ENCODE data around the gene BCL6. TPM values are rescaled to one million over a fixed set of nuclear protein-coding genes. Genes with fewer than 3 reads are reported as not detected.
"Not testable (repeated sequence)": the region's sequence is repeated elsewhere in the genome, so short reads cannot be mapped to it uniquely, and the experiment has no call there.

Gene BCL6
- total RNA-seq, 1 experiment from 2014 or later = 2.3 TPM

- peak; percentile 76 for DNase-seq (ENCODE audit: low read depth)
Measured at GRCh38 chr3:187714404-187714979, 30.8 kb downstream of the BCL6 start.

DNA sequence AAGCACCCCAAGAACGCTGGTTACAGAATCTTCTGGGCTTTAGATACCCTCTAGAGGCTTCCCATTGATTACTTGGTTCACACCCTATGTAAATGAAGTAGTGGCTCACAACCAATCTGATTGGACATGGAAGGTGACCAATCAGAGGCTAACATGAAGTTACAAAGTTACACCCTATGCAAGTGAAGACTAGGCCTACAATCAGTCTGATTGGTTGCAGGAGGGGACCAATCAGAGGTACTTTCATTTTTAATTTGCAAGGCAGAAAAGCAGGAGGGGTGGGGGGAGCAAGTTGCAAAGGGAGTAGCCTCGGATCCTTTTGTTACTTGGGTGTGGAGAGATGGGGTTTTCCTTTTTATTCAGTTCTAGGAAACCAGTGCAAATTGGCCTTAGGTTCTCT, 31.8 kb downstream of the BCL6 start:
- DNase-seq (ENCODE audit: low read depth) = peak; percentile 33

DNA sequence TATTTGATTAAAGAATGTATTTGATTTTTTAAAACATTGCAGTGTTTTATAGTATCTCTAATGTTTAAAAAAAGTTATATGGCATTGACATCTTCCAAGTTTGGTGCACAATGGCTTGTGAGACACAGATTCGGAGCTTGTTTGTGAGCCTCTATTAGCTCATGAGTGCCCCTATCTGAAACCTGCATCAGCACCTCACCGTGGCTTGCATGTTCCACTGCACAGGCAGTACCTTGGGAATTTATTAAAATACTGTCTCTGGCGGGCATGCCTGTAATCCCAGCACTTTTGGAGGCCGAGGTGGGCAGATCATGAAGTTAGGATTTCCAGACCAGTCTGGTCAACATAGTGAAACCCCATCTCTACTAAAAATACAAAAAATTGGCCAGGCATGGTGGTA, 36.1 kb downstream of the BCL6 start:
- peak; percentile 31 for DNase-seq (ENCODE audit: low read depth)

- no peak for DNase-seq (ENCODE audit: low read depth)
Measured at GRCh38 chr3:187708696-187709095, 36.6 kb downstream of the BCL6 start.

GRCh38 chr3:187706971-187707370, 38.3 kb downstream of the BCL6 start:
- DNase-seq (ENCODE audit: low read depth) = no peak

GRCh38 chr3:187705164-187705563, 40.1 kb downstream of the BCL6 start:
- DNase-seq (ENCODE audit: low read depth) = no peak

- peak; percentile 15 for DNase-seq (ENCODE audit: low read depth)
Measured at GRCh38 chr3:187702507-187703033, 42.7 kb downstream of the BCL6 start, which contains the start of gene RTP2. TSS of gene RTP2 (minus strand) at chr3:187702557. CDS start at chr3:187702128, 429 bp downstream.

DNA sequence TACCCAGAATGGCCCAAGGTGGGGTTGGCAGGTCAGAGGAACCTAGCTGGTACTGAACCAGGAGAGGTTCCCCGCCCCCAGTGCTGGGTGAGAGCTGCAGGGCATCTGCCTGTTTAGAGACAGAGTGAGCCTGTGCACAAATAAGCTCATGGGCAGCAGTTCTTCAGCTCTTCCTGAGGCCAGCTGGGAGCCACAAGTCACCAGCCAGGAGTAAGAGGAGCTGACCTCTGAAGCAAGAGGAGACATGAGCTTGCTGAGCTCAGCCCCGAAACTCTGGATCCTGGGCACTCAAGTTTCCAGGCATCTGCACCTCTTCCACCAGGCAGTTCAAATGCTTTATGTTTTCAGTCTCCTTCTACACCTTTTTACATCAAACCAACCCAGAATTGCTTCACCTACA, 45.0 kb downstream of the BCL6 start:
- no peak for DNase-seq (ENCODE audit: low read depth)

DNA sequence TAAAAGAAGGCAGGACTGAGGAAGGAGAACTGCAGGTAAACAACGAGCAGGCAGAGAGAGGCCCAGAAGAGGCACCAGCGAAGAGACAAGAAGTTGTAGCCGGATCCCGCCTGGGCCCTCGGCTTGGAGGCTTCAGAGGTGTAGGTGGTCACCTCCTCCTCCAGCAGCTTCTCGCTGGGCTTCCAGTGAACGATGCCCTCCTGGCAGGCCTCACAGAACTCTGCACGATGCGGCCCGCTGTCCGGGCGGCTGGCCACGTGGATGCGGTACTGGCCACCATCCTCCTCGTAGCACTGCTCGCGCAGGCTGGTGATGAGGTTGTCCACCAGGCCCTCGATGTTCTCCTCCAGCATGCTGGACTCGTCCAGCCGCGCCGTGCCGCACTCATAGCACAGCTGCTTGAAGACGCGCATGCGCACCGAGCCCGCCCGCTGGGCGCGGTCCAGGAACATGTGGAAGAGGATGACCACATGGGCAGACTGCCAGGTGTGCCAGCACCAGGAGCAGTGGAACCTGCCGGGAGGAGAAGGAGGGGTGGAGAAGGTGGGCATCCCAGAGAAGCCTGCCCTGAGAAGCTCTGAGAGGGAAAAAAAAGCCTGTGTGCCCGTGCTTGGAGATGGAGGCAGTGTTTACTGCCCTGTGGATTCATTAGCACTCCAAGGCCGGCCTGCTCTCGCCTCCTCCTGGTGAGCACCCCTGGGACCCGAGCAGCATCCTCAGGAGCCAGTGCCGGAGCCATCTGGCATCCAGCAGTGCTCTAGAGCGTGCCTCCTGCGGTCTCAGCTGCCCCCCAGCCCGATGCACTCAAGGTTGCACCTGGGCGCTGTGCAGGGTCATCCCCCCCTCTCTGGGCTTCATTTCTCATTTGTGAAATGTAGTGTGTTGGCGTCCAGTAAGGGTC, 46.5 kb downstream of the BCL6 start:
- DNase-seq (ENCODE audit: low read depth) = no peak

GRCh38 chr3:187696021-187696420, 49.2 kb downstream of the BCL6 start:
- no peak for DNase-seq (ENCODE audit: low read depth)

- DNase-seq (ENCODE audit: low read depth) = no peak
Measured at GRCh38 chr3:187695449-187695848, 49.8 kb downstream of the BCL6 start.

GRCh38 chr3:187694801-187695200, 50.5 kb downstream of the BCL6 start:
- no peak for DNase-seq (ENCODE audit: low read depth)

DNA sequence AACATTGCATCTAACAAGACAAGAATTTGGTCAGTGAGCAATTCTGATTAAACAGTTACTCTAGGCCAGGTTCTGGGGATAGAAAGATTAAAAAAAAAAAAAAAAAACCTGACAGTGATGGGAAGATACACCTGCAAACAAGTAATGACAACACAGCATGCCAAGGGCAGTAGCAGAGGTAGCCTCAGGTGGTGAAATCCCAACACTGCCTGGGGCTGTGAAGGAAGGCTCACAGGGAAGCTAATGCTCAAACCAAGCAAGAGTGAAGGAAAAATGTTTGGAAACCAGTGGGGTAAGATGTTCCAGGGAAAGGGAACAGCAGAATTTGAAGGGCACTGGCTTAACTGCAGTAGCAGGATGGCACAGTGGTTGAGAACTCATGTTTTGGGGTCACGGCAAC, 51.8 kb downstream of the BCL6 start:
- no peak for DNase-seq (ENCODE audit: low read depth)

DNA sequence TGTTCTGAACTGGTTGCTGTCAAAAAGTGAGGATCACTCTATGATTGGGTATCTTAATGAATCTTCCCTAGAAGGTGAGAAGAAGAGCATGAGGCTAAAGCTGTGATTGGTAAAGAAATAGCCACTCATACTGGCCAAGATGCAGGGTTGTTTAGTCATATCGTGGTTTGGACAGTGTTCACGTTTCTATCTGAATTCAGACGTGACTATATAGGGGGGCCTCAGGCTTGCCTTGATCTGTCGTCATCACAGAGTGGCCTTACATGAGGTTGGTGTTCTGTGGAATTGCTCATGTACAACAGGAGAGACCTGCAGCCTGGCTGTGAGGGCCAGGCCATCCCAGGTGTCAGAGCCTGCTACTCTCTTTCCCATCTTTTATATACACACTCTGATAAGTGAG, 55.3 kb downstream of the BCL6 start:
- no peak for DNase-seq (ENCODE audit: low read depth)

DNA sequence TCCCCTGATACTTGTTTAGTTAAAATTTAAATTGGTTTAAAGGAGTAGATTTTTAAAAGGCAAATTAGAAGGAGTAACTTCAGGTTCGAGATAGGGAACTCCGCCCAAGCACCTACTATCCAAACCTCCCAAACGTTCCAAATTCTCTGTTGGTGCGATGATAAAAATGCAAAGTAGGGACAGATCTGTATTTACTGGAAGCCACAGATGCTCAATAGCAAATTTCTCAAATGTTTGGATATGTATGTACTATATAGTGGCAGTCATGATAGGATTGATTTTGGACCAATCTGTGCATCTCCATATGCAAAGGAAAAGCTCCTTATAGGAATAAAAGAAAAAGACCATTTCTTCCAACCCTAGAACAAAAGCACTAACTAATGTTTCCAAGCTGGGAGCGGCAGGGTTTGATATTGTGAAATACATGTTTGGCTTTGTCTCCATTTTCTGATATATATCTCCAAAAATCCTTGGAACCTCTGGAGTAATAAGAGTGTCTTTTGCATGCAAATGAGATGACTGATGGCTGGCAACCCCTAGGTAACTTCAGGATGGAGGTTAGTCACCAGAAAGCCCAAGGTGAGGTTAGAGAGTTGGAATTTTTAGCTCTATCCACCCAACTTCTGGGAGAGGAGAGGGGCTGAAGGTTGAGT, 58.5 kb downstream of the BCL6 start:
- no peak for DNase-seq (ENCODE audit: low read depth)

DNA sequence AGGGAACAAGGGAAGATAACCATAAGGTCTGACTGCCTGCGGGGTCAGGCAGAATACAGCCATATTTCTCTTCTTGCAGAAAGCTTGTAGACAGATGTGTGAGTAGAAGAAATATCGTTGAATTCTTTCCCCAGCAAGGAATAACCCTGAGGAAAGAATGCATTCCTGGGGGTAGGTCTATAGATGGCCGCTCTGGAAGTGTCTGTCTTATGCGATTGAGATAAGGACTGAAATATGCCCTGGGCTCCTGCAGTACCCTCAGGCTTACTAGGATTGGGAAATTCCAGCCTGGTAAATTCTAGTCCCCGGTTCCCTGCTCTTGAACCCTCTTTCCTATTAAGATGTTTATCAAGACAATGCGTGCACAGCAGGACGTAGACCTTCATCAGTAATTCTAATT, 59.3 kb downstream of the BCL6 start:
- no peak for DNase-seq (ENCODE audit: low read depth)

DNA sequence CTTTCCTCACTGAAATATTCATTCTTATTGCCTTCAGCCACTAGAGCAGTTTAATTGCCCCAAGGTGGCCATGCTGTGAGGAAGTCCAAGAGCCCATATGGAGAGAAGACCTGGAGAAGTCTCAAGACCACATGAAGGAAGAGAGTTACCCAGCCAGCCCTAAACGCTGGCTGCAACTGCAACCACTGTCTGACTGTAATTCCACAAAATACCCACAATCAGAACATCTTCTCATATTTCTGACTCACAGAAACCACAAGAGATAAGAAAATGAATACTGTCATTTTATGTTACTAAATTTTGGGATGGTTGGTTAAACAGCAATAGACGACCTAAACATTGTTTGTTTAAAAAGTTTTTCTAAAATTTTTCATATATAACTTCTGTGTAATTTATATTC, 60.4 kb downstream of the BCL6 start:
- DNase-seq (ENCODE audit: low read depth) = peak; percentile 33

DNA sequence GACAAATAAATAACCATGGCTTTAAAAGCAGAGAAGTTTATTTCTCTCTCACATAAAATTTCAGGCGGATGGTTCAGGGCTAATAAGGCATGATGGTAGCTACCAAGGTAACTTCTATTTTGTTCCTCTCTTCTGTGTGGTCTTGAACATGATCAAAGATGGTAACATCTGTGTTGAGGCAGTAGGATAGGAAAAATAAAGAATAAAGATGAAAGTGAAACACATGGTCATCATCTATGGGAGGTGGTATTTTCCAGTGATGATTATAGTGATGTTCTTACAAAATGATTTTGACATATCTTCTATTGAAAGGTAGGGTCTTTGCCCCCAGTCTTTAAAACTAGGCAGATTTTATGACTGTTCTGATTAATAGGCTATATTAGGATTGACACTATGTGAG, 60.8 kb downstream of the BCL6 start:
- DNase-seq (ENCODE audit: low read depth) = no peak

GRCh38 chr3:187681756-187682155, 63.5 kb downstream of the BCL6 start:
- DNase-seq (ENCODE audit: low read depth) = not testable (repeated sequence)

- DNase-seq (ENCODE audit: low read depth) = peak; percentile 78
Measured at GRCh38 chr3:187679638-187680396, 65.5 kb downstream of the BCL6 start.

GRCh38 chr3:187678726-187679268, 66.5 kb downstream of the BCL6 start:
- peak; percentile 61 for DNase-seq (ENCODE audit: low read depth)
